HG03280 (cell line): Measurements from ENCODE around the gene PRKN.
"Not testable (repeated sequence)": the region's sequence is repeated elsewhere in the genome, so short reads cannot be mapped to it uniquely, and the experiment has no call there.

Experiments
- ATAC-seq: cut with Tn5 transposase; IDR thresholded peaks from one replicate; pipeline ENCODE4 v1.9.1; 2021; ENCODE audit warnings: mild to moderate bottlenecking, moderate library complexity; ENCODE audit not compliant: unreplicated experiment

Gene PRKN

GRCh38 chr6:162467679-162468078 lies 259.9 kb downstream of the PRKN start:
- no peak for ATAC-seq

- ATAC-seq = no peak
These were observed 264.0 kb downstream of the PRKN start for GRCh38 chr6:162463576-162463975.

- ATAC-seq = no peak
These were observed 267.6 kb downstream of the PRKN start for GRCh38 chr6:162459985-162460384.

- no peak for ATAC-seq
These were observed 277.2 kb downstream of the PRKN start for GRCh38 chr6:162450358-162450757.

- ATAC-seq = no peak
These were observed 279.3 kb downstream of the PRKN start for GRCh38 chr6:162448294-162448693.

- ATAC-seq = no peak
These were observed 284.5 kb downstream of the PRKN start for GRCh38 chr6:162443101-162443500.

GRCh38 chr6:162442687-162443086 lies 284.9 kb downstream of the PRKN start:
- ATAC-seq = no peak

GRCh38 chr6:162441991-162442390 lies 285.6 kb downstream of the PRKN start:
- ATAC-seq = no peak

GRCh38 chr6:162438980-162439379 lies 288.6 kb downstream of the PRKN start:
- no peak for ATAC-seq

- no peak for ATAC-seq
These were observed 292.5 kb downstream of the PRKN start for GRCh38 chr6:162435071-162435470.

GRCh38 chr6:162421004-162421403 lies 306.6 kb downstream of the PRKN start:
- no peak for ATAC-seq

- no peak for ATAC-seq
These were observed 310.6 kb downstream of the PRKN start for GRCh38 chr6:162416831-162417537.

GRCh38 chr6:162416307-162416706 lies 311.3 kb downstream of the PRKN start:
- no peak for ATAC-seq

GRCh38 chr6:162409741-162410691 lies 317.6 kb downstream of the PRKN start:
- no peak for ATAC-seq

- no peak for ATAC-seq
These were observed 318.6 kb downstream of the PRKN start for GRCh38 chr6:162408826-162409535.

- no peak for ATAC-seq
These were observed 322.6 kb downstream of the PRKN start for GRCh38 chr6:162404951-162405350.

- no peak for ATAC-seq
These were observed 324.5 kb downstream of the PRKN start for GRCh38 chr6:162403031-162403430.

GRCh38 chr6:162395181-162395580 lies 332.4 kb downstream of the PRKN start:
- no peak for ATAC-seq

- ATAC-seq = not testable (repeated sequence)
These were observed 336.4 kb downstream of the PRKN start for GRCh38 chr6:162390961-162391811.

GRCh38 chr6:162389343-162390085 lies 338.1 kb downstream of the PRKN start:
- ATAC-seq = no peak
